GM23338 (cell line): ENCODE data around the gene CRMP1. TPM values are rescaled to one million over a fixed set of nuclear protein-coding genes. Genes with fewer than 3 reads are reported as not detected.

Experiments
- ATAC-seq: fragments of 200-7000 bp; cut with Tn5 transposase; 3 replicates; pipeline ENCODE4 v1.9.1; 2020
- DNase-seq: peaks from one replicate; pipeline ENCODE4 v3.0.0-alpha.2; 2015; ENCODE audit warnings: low spot score
- H2AFZ ChIP-seq: fragments of 200-600 bp; sonication (generic); 2 replicates; pipeline ENCODE4 v1.8.0; 2016; ENCODE audit warnings: antibody characterized with exemption, mild to moderate bottlenecking, moderate library complexity
- H3F3A ChIP-seq: fragments of 200-600 bp; sonication (generic); replicated peaks from 2 replicates; pipeline ENCODE4 v1.8.0; 2017; ENCODE audit warnings: antibody characterized with exemption, mixed run types, low read depth
- H3K27ac ChIP-seq: fragments of 200-600 bp; sonication (generic); 2 replicates; pipeline ENCODE4 v1.6.1; 2016; ENCODE audit warnings: low read depth
- H3K27me3 ChIP-seq: fragments of 200-600 bp; sonication (generic); 2 replicates; pipeline ENCODE4 v1.8.0; 2016; ENCODE audit warnings: mild to moderate bottlenecking, mixed run types, moderate library complexity; ENCODE audit not compliant: insufficient read depth
- H3K36me3 ChIP-seq: fragments of 200-600 bp; sonication (generic); 2 replicates; pipeline ENCODE4 v1.8.0; 2016; ENCODE audit warnings: mild to moderate bottlenecking; ENCODE audit not compliant: insufficient read depth
- H3K4me1 ChIP-seq: fragments of 200-600 bp; sonication (generic); 2 replicates; pipeline ENCODE4 v1.8.0; 2016; ENCODE audit warnings: mild to moderate bottlenecking, moderate library complexity; ENCODE audit not compliant: insufficient read depth
- H3K4me2 ChIP-seq: fragments of 200-600 bp; sonication (generic); 2 replicates; pipeline ENCODE4 v1.7.1; 2017; ENCODE audit warnings: mixed run types
- H3K4me3 ChIP-seq: fragments of 200-600 bp; sonication (generic); 2 replicates; pipeline ENCODE4 v1.6.1; 2016; ENCODE audit warnings: mixed run types
- H3K79me2 ChIP-seq: fragments of 200-600 bp; sonication (generic); replicated peaks from 2 replicates; pipeline ENCODE4 v1.8.0; 2017; ENCODE audit warnings: mild to moderate bottlenecking; ENCODE audit not compliant: insufficient read depth
- H3K9me2 ChIP-seq: fragments of 200-600 bp; sonication (generic); 2 replicates; pipeline ENCODE4 v1.8.0; 2017; ENCODE audit not compliant: insufficient read depth
- H4K20me1 ChIP-seq: fragments of 200-600 bp; sonication (generic); replicated peaks from 2 replicates; pipeline ENCODE4 v1.8.0; 2017; ENCODE audit warnings: mild to moderate bottlenecking; ENCODE audit not compliant: insufficient read depth
- H3K27ac Mint-ChIP-seq: 2 replicates; pipeline ENCODE4 v1.8.0; 2020; ENCODE audit warnings: inconsistent platforms, mild to moderate bottlenecking, moderate library complexity, mixed read lengths
- H3K27me3 Mint-ChIP-seq: 3 replicates; pipeline ENCODE4 v1.8.0; 2022; ENCODE audit warnings: low read depth, mild to moderate bottlenecking, moderate library complexity, mixed read lengths, inconsistent platforms; ENCODE audit not compliant: insufficient read depth, poor library complexity
- H3K36me3 Mint-ChIP-seq: 3 replicates; pipeline ENCODE4 v1.8.0; 2021; ENCODE audit warnings: low read depth, mild to moderate bottlenecking, inconsistent platforms, moderate library complexity, mixed read lengths
- H3K4me1 Mint-ChIP-seq: 3 replicates; pipeline ENCODE4 v1.8.0; 2020; ENCODE audit warnings: mild to moderate bottlenecking, inconsistent platforms, mixed read lengths
- H3K4me3 Mint-ChIP-seq: 3 replicates; pipeline ENCODE4 v1.8.0; 2021; ENCODE audit warnings: moderate library complexity, mild to moderate bottlenecking, inconsistent platforms, mixed read lengths
- H3K9me3 Mint-ChIP-seq: 3 replicates; pipeline ENCODE4 v1.8.0; 2020; ENCODE audit warnings: moderate library complexity, mild to moderate bottlenecking, inconsistent platforms, mixed read lengths
- CTCF ChIP-seq, 2 experiments: fragments of 200-600 bp in 1 of 2; sonication (generic) in 1 of 2; conservative IDR thresholded peaks; 2 replicates each; pipeline versions ENCODE4 v1.5.1 to v1.6.1; 2016 to 2017; ENCODE audit warnings: antibody characterized with exemption in 2 of 2, low read depth in 2 of 2, mild to moderate bottlenecking in 2 of 2, moderate library complexity in 1 of 2
- EZH2phosphoT487 ChIP-seq: fragments of 200-600 bp; sonication (generic); IDR thresholded peaks from one replicate; pipeline ENCODE4 v1.8.1; 2018; ENCODE audit warnings: antibody characterized with exemption; ENCODE audit not compliant: unreplicated experiment
- JUNB ChIP-seq: IDR thresholded peaks from one replicate; pipeline ENCODE4 v1.6.1; 2016; ENCODE audit warnings: antibody characterized with exemption; ENCODE audit not compliant: unreplicated experiment
- REST ChIP-seq: IDR thresholded peaks from one replicate; pipeline ENCODE4 v1.6.1; 2018; ENCODE audit warnings: antibody characterized with exemption; ENCODE audit not compliant: unreplicated experiment
- STAT1 ChIP-seq: IDR thresholded peaks from one replicate; pipeline ENCODE4 v1.6.1; 2016; ENCODE audit warnings: antibody characterized with exemption; ENCODE audit not compliant: unreplicated experiment
- ZNF331 ChIP-seq: fragments of 250-450 bp; sonication (Bioruptor Pico); IDR thresholded peaks from 2 replicates; pipeline ENCODE4 v1.5.0; 2020; ENCODE audit warnings: low read depth, mild to moderate bottlenecking, moderate library complexity
- ZNF462 ChIP-seq: fragments of 250-450 bp; sonication (Bioruptor Pico); IDR thresholded peaks from 2 replicates; pipeline ENCODE4 v1.5.0; 2020; ENCODE audit warnings: mild to moderate bottlenecking, moderate library complexity
- polyA plus RNA-seq: library from polyadenylated mRNA; unstranded; fragments of >200 nt; fragmentation: Nextera tagmentation; extraction: Ambion mirVana; gene quantifications from 2 replicates; pipeline ENCODE4 v1.2.1, GENCODE V29; 2016
- total RNA-seq: library from RNA; depleted of rRNA; stranded (reverse); fragments of >200 nt; shearing (Covaris generic); gene quantifications from 2 replicates; pipeline ENCODE4 v1.2.3, GENCODE V29; 2014

Gene CRMP1
- total and polyA plus RNA-seq, 2 experiments from 2014 or later, result 52.7 to 146 TPM

GRCh38 chr4:5930456-5930855 is 37.6 kb upstream of the CRMP1 start:
- Histone ChIP-seq H3F3A (no peaks in the 10 kb centered on the region), H3K36me3 (no peaks in the 10 kb centered on the region), H3K9me2 (no peaks in the 10 kb centered on the region), H3K27ac (no peak overlapping the region), H3K79me2 (no peaks in the 10 kb centered on the region), H3K4me1 (peaks cover 10% of the 10 kb centered on the region; the same call in 1 of the 2 replicates), H2AFZ (no peak overlapping the region; the same call in 1 of the 2 replicates), H4K20me1 (no peaks in the 10 kb centered on the region), H3K27me3 (no peaks in the 10 kb centered on the region), H3K4me3 (no peak overlapping the region), H3K4me2 (no peak overlapping the region)
- DNase-seq (no peak), ATAC-seq (no peak)
- peaks cover 30% of the 10 kb centered on the region for H3K4me1 Mint-ChIP-seq
- TF ChIP-seq ZNF462 (CRISPR knock-in tag) (no peak), STAT1 (no peak), REST (no peak), EZH2phosphoT487 (no peak), CTCF (conservative IDR thresholded peaks at IDR 0.05; ENCODE audit: low read depth in 2 of 2) (no peak), JUNB (no peak), ZNF331 (no peak)
- H3K36me3 Mint-ChIP-seq, result no peaks in the 10 kb centered on the region
- no peak overlapping the region for H3K4me3 Mint-ChIP-seq
- no peak overlapping the region for H3K27ac Mint-ChIP-seq
- H3K9me3 Mint-ChIP-seq, result no peaks in the 10 kb centered on the region
- H3K27me3 Mint-ChIP-seq, result peaks cover 8% of the 10 kb centered on the region
